ENCODE measurements around the gene BRD9.

GRCh38 chr5:815449-815848 lies 77.2 kb downstream of the BRD9 start:
- TF ChIP-seq CTCF (IDR thresholded peaks at IDR 0.05) (no peak), EP300 (IDR thresholded peaks at IDR 0.05) (no peak), POLR2A (IDR thresholded peaks at IDR 0.05) (no peak)

Data from gastroesophageal sphincter (tissue), 3 donors.